MM.1S (cell line): ENCODE data around the gene ITGA8.
"Not testable (repeated sequence)": the region's sequence is repeated elsewhere in the genome, so short reads cannot be mapped to it uniquely, and the experiment has no call there.

Source experiments
- DNase-seq: peaks from one replicate; pipeline ENCODE4 v3.0.0-alpha.2; 2015
- H2AFZ ChIP-seq: fragments of 300-600 bp; sonication (generic); 2 replicates; pipeline ENCODE4 v1.6.0; 2016; ENCODE audit warnings: antibody characterized with exemption, low read length
- H3F3A ChIP-seq: fragments of 300-600 bp; sonication (generic); 2 replicates; pipeline ENCODE4 v1.6.1; 2016; ENCODE audit warnings: mild to moderate bottlenecking, antibody characterized with exemption, low read length, moderate library complexity, mixed read lengths; ENCODE audit not compliant: insufficient read depth
- H3K27ac ChIP-seq: fragments of 300-600 bp; sonication (generic); 2 replicates; pipeline ENCODE4 v1.5.1; 2016; ENCODE audit warnings: mild to moderate bottlenecking, low read length
- H3K27me3 ChIP-seq: fragments of 300-600 bp; sonication (generic); replicated peaks from 2 replicates; pipeline ENCODE4 v1.6.0; 2016; ENCODE audit warnings: low read length; ENCODE audit not compliant: insufficient read depth
- H3K36me3 ChIP-seq: fragments of 300-600 bp; sonication (generic); replicated peaks from 2 replicates; pipeline ENCODE4 v1.6.1; 2016; ENCODE audit warnings: mild to moderate bottlenecking, low read length, mixed read lengths; ENCODE audit not compliant: insufficient read depth
- H3K4me1 ChIP-seq: fragments of 300-600 bp; sonication (generic); 2 replicates; pipeline ENCODE4 v1.6.1; 2016; ENCODE audit warnings: low read length, mixed read lengths
- H3K4me2 ChIP-seq: fragments of 300-600 bp; sonication (generic); 2 replicates; pipeline ENCODE4 v1.6.0; 2016; ENCODE audit warnings: low read depth, low read length
- H3K4me3 ChIP-seq: fragments of 300-600 bp; sonication (generic); 2 replicates; pipeline ENCODE4 v1.5.1; 2016; ENCODE audit warnings: low read length, mixed read lengths
- H3K79me2 ChIP-seq: fragments of 300-600 bp; sonication (generic); 2 replicates; pipeline ENCODE4 v1.6.1; 2016; ENCODE audit warnings: mixed run types, low read length, mixed read lengths
- H3K9ac ChIP-seq: fragments of 300-600 bp; sonication (generic); 2 replicates; pipeline ENCODE4 v1.6.1; 2016; ENCODE audit warnings: low read length, mixed read lengths
- H3K9me2 ChIP-seq: fragments of 300-600 bp; sonication (generic); replicated peaks from 2 replicates; pipeline ENCODE4 v1.6.1; 2016; ENCODE audit warnings: mild to moderate bottlenecking, low read length, mixed read lengths; ENCODE audit not compliant: insufficient read depth
- H3K9me3 ChIP-seq: fragments of 300-600 bp; sonication (generic); replicated peaks from 2 replicates; pipeline ENCODE4 v1.6.1; 2016; ENCODE audit warnings: mild to moderate bottlenecking, low read length, mixed read lengths; ENCODE audit not compliant: insufficient read depth
- H4K20me1 ChIP-seq: fragments of 300-600 bp; sonication (generic); 2 replicates; pipeline ENCODE4 v1.6.1; 2016; ENCODE audit warnings: mild to moderate bottlenecking, low read length, moderate library complexity, mixed read lengths; ENCODE audit not compliant: insufficient read depth
- EZH2 ChIP-seq: fragments of 300-600 bp; sonication (generic); optimal IDR thresholded peaks from 2 replicates; pipeline ENCODE3; 2017; ENCODE audit warnings: low read depth, mild to moderate bottlenecking, antibody characterized with exemption, low read length, mixed read lengths
- EZH2phosphoT487 ChIP-seq: fragments of 300-600 bp; sonication (generic); IDR thresholded peaks from 2 replicates; pipeline ENCODE4 v1.6.1; 2018; ENCODE audit warnings: antibody characterized with exemption, low read length
- TF ChIP-seq, protein P1 (sequence below): fragments of 300-600 bp; sonication (generic); IDR thresholded peaks from 2 replicates; pipeline ENCODE4 v1.5.1; 2016; ENCODE audit warnings: antibody characterized with exemption, low read length, mixed read lengths

The ITGA8 gene

DNA sequence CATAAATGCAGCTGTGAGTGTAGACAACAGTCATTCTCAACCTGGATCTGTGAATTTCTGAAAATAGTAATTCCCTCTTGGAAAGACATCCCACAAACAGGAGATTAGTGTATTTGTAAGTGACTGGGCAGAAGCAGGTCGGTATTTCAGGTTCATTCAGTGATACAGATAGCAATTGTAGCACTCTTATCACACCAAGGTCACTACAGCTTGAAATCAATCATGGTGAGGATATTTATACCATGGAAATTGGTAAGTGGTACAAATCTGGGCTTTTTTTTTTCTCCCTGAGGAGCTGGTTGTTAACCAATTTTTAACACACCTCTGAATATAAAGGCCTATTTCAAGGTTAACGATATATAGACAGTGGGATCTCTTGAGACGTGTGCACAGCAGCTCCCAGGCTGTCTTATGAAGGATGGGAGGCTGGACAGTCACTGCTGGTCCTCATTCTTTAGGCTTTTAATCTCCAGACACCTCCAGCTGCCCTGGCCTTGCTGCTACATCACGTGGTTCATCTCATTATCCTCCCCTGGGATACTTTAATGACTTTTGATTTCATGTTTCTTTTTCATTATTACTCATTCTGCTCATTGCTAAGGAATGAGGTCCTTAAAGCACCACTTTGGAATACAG lies 87.1 kb downstream of the ITGA8 start:
- Histone ChIP-seq H4K20me1 (no peaks in the 10 kb centered on the region), H2AFZ (no peak overlapping the region), H3K36me3 (no peaks in the 10 kb centered on the region; the same call in 1 of the 2 replicates), H3K4me3 (no peak overlapping the region), H3F3A (no peaks in the 10 kb centered on the region), H3K9ac (no peak overlapping the region), H3K9me2 (no peaks in the 10 kb centered on the region), H3K9me3 (no peaks in the 10 kb centered on the region), H3K27me3 (no peaks in the 10 kb centered on the region), H3K27ac (no peak overlapping the region), H3K4me2 (no peak overlapping the region), H3K79me2 (peaks cover 17% of the 10 kb centered on the region; the same call in 1 of the 2 replicates), H3K4me1 (no peaks in the 10 kb centered on the region)
- no peak for TF ChIP-seq EZH2phosphoT487
- no peak for TF ChIP-seq EZH2
- TF ChIP-seq, protein P1, sequence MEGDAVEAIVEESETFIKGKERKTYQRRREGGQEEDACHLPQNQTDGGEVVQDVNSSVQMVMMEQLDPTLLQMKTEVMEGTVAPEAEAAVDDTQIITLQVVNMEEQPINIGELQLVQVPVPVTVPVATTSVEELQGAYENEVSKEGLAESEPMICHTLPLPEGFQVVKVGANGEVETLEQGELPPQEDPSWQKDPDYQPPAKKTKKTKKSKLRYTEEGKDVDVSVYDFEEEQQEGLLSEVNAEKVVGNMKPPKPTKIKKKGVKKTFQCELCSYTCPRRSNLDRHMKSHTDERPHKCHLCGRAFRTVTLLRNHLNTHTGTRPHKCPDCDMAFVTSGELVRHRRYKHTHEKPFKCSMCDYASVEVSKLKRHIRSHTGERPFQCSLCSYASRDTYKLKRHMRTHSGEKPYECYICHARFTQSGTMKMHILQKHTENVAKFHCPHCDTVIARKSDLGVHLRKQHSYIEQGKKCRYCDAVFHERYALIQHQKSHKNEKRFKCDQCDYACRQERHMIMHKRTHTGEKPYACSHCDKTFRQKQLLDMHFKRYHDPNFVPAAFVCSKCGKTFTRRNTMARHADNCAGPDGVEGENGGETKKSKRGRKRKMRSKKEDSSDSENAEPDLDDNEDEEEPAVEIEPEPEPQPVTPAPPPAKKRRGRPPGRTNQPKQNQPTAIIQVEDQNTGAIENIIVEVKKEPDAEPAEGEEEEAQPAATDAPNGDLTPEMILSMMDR: no peak
- no peak for DNase-seq

DNA sequence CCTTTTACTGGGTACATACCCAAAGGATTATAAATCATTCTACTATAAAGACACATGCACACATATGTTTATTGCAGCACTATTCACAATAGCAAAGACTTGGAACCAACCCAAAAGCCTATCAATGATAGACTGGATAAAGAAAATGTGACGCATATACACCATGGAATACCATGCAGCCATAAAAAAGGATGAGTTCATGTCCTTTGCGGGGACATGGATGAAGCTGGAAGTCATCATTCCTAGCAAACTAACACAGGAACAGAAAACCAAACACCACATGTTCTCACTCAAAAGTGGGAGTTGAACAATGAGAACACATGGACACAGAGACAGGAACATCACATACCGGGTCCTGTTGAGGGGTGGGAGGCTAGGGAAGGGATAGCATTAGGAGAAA lies 88.5 kb downstream of the ITGA8 start:
- H3K36me3 ChIP-seq, H3K4me3 ChIP-seq, H3K4me2 ChIP-seq, H3F3A ChIP-seq, H3K4me1 ChIP-seq, H3K9me2 ChIP-seq, H2AFZ ChIP-seq, DNase-seq, H3K27me3 ChIP-seq, H3K27ac ChIP-seq, H3K9me3 ChIP-seq, H3K9ac ChIP-seq, H4K20me1 ChIP-seq: not testable (repeated sequence)
- H3K79me2 ChIP-seq: peaks cover 29% of the 10 kb centered on the region; the same call in 1 of the 2 replicates

DNA sequence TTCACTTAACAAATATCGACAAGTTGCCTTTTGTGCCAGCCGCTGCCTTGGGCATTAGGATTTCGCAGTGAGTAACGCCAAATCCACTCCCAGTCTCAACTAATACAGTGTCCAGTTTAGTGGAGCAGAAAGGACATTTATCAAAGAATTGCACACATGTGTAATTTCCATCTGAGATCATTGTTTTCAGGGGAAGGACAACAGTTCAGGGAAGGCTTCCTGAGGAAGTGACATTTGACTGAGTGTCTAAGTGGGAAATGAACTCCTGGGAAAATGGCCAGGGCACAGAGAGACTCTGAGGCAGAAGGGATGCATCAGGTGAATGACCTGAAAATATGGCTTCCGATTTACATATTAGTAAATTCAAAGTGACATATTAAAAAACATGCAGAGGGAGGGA lies 89.4 kb downstream of the ITGA8 start:
- Histone ChIP-seq H3K27ac (no peak overlapping the region), H3K9me3 (no peaks in the 10 kb centered on the region), H3F3A (no peaks in the 10 kb centered on the region), H3K4me1 (no peaks in the 10 kb centered on the region), H3K9ac (no peak overlapping the region), H3K9me2 (no peaks in the 10 kb centered on the region), H4K20me1 (no peaks in the 10 kb centered on the region), H2AFZ (no peak overlapping the region), H3K27me3 (no peaks in the 10 kb centered on the region), H3K36me3 (peaks cover under 1% of the 10 kb centered on the region; the same call in 1 of the 2 replicates), H3K4me2 (no peak overlapping the region), H3K79me2 (peaks cover 29% of the 10 kb centered on the region; the same call in 1 of the 2 replicates), H3K4me3 (no peak overlapping the region)
- TF ChIP-seq EZH2phosphoT487 (no peak), EZH2 (no peak)
- TF ChIP-seq, protein P1: no peak
- DNase-seq: no peak

GRCh38 chr10:15627617-15628196 lies 92.0 kb downstream of the ITGA8 start:
- Histone ChIP-seq H3K79me2 (peaks cover 41% of the 10 kb centered on the region; the same call in 1 of the 2 replicates), H3K36me3 (peaks cover 9% of the 10 kb centered on the region; the same call in 1 of the 2 replicates), H3K4me1 (no peaks in the 10 kb centered on the region), H3K27ac (no peak overlapping the region), H3K9me2 (no peaks in the 10 kb centered on the region), H2AFZ (no peak overlapping the region), H3K4me3 (no peak overlapping the region), H3K9me3 (no peaks in the 10 kb centered on the region), H3K9ac (no peak overlapping the region), H3K4me2 (no peak overlapping the region), H4K20me1 (no peaks in the 10 kb centered on the region), H3K27me3 (no peaks in the 10 kb centered on the region), H3F3A (0 out of 2 replicates have a peak, but pooled peaks cover 2% of the 10 kb centered on the region)
- DNase-seq: no peak
- TF ChIP-seq, protein P1: no peak
- TF ChIP-seq EZH2phosphoT487: no peak
- TF ChIP-seq EZH2: no peak
